ENCODE results near the gene EGFL7.

The EGFL7 gene

DNA sequence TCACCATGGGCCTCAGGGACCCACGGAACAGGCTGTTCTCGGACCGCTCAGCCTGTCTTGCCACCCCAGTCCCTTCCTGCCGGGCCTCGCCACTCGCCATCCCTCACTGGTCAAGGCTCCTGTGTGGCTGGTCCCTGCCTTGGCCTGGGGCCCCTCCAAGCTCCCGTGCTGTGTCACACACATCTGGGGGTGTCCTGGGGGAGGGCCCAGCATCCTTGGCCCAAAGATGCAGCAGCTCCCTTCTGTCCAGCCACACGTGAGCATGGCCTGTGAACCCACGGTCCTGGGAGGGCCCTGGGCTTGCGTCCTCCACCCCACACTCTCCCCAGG lies 425 bp upstream of the EGFL7 start:
- no peak for DNase-seq

DNA sequence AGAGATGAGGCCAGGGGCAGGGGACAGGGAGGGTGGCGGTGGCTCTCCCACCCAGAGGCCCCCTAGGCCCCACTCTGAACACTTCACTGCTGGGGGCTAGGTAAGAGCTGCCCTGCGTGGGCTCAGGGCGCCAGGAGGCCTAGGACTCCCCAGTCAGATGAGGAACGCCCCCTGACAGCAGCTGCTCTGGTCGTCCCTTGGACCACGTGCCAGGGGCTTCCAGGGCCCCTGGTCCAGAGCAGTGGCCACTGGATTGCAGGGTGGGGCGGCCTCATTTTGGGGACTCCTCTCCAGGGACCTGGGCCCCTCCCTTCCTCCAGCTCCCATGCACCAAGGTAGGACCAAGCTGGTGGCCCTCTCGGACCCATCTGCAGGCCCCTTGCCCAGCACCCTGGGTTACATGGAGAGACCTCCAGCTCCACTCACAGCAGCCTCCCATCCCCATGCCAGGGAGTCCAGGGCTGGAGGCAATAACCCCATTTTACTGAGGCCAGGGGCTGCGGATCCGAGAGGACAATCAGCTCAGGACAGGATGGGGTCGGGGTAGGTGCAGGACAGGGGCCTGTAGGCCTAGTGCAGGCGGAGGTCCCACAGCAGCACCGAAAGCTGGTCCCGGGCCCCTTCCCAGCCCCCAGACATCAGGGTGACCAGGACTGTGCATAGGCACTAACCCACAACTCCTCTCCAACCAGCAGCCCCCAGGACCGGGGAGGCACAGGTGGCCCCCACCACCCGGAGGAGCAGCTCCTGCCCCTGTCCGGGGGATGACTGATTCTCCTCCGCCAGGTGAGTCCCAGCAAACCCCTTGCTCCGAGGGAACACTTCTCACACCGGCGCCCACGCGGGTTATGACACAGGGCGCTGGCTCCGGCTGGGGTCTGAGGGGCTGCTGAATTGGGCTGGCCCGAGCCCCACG lies 1.5 kb downstream of the EGFL7 start:
- no peak for DNase-seq

DNA sequence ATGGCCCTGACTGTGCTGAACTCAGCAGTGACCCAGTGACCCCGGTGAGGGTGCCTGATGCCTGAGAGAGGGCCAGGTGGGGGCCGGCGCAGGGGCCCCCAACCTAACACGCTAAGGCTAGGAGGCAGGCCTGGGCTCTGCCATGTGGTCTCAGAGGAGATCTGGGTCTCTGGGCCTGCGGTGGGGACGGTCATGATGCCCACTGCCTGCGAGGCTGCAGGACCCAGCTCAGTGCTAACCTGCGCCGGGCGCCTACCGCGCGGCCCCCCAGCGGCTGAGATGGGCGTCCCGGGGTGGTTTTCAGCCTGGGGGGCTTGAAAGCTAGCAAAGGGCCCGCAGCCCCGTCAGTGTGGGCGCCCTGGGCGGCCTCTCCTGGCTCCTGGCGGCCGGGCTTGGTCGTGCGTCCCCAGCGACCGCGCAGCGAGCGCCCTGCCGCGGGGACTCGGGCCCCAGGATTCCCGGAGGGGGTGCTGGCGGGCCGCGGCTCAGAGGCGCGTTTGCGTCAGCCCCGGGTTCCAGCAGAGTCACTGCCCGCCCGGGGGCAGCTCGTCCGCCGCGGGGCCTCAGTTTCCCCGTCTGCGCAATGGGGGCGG lies 2.5 kb downstream of the EGFL7 start:
- no peak for DNase-seq

DNA sequence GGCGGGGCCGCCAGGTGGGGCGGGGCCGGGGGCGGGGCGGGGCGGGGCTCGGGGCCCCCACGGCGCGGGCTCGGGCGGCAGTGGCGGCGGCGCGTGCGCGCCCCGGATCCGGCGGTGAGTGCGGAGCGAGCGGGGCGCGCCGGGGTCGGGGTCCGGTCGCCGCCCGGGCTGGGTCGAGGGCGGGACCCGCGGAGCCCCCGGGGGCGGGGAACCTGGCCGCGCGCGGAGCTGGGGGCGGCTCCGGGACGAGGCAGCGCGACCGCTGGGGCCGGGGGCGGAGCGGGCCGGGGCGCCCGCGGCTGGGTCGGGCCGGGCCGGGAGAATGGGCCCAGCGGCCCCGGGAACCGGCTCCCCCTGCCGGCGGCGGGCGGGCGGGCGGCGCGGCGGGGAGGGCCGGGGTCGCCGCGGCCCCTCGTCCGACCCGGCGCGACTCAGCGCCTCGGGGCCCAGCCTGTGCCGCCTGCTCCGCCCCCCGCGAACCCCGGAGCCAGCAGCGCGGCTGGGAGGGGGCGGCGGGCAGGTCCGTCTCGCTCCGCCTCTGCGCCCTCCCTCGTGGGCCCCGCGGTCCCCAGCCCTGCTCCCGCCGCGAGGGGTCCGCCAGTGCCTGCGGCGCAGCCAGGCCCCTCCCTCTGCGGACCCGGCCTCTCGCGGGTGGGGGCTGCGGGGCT lies 3.1 kb downstream of the EGFL7 start:
- no peak for DNase-seq

DNA sequence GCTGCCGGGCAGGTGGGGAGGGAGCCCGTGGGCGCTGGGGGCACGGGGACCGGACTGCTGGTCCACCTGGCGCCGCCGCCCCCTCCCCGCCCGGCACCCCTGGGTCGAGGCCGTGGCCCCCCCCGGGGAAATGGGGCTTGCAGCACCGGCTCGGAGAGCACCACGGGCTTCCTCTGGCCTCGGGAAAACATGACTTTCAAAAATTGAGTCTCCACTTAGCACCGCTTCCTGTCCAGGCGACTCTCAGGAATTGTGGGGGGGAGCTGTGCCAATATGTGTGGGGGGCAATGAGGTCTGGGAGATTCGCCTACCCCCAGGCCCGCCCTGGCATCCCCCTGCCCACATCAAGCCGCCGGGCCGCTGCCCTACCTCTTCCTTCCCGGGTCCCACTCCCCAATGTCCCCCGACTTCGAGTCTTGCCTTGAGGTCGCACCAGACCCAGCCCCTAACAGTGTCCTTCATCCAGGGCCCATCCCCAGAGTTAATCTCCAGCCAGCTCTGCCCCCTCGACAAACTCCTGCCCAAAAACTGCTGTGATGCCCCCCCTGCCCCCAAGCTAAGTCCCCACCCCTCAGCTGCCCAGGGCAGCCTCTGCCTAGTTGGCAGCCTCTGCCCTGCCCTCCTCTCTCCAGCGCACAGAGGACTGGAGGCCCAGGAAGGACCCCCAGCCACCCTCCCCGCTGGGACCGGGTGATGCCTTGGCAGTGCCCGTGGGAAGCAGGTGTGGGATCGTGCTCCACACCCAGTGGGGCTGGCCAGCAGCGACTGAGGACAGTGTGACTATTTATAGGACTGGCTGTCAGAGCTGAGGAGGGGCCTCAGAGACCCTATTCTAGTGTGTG lies 3.9 kb downstream of the EGFL7 start:
- no peak for DNase-seq

DNA sequence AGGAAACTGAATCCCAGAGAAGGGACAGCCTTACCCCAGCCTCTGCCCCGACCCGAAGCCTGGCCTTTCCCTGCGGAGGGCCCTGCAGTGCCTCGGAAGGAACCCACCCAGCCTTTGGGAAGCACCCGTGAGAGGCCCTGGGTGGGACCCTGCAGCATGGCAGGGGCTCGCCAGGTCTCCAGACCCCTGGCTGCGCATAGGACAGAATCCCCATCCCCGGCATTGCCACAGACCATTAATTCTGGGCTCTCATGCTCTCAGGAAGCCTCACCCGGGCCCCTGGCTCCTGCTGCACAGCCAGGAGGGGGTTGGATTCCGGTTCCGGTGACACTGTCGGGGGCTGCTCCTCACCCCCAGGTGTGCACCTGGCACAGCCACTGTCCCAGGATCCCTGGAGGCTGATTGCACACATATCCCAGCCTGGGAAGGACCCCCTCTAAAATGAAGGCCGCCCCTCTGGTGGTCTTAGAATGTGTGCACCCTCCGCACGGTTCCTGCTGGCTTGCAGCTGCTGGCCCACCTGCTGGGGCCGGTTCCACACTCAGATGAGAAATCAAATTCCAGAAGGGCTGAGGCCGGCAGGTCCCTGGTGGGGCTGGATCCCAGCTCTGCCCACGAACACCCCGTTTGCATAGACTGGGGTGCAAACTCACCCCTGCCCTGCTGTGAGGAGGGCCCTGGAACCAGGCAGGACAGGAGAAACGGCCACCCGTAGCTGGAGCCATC lies 4.7 kb downstream of the EGFL7 start:
- DNase-seq, result no peak

DNA sequence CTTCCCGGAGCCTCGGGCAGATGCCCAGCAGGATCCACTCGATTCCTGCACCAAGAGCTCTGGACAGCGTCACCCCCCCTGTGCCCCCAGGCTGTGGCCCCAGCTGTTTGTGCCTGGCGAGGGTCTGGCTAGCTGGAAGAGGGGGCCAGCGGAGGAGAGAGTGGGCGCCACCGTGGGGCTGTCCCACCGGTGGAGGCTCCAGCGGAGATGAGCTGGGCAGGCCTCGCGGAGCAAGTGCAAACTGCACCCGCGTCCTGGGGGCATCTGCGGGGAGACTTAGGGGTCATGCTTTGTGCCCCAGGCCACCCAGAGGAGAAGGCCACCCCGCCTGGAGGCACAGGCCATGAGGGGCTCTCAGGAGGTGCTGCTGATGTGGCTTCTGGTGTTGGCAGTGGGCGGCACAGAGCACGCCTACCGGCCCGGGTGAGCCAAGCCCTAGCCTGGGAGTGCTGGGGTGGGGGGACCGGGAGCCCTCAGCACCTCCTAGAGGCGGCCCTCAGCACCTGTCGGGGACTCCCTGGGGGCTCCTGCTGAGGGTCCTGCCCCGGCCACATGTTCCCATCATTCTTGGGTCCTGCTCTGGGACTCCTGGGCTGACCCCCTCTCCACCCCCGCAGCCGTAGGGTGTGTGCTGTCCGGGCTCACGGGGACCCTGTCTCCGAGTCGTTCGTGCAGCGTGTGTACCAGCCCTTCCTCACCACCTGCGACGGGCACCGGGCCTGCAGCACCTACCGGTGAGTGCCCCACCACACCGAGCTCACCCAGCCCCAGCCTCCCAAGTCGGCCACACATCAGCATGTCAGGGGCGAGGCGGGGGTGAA lies 5.4 kb downstream of the EGFL7 start:
- DNase-seq, result no peak

DNA sequence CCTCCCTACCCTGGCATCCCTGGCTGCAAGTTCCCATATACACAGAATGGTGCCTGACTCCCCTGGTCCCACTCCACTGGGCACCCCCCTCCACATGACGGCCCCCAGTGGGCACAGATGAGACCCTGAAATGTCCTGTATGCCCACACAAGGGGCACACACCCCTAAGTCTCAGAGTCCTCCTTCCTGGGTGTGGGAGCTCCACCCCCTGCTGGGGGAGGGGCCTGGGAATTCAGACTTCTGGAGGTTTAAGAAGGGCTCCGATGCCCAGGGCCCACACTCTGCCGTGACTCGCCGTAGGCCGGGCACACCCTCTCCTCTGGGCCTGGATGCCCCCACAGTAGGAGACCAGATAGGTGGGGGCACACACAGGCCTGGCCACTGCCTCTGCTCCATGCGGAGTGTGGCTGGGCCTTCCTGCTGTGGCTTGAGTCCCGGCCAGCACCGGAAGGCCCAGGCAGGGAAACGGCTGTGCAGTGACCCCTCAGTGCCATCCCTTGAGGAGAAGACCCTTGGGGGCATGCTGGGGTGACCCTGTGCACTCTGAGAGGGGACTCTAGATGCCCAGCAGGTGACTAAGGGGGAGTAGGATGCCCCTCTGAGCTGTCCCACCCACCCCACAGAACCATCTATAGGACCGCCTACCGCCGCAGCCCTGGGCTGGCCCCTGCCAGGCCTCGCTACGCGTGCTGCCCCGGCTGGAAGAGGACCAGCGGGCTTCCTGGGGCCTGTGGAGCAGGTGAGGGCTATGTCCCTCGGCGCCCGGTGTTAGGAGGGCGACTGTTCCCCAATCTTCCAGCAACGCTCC lies 6.5 kb downstream of the EGFL7 start:
- no peak for DNase-seq

DNA sequence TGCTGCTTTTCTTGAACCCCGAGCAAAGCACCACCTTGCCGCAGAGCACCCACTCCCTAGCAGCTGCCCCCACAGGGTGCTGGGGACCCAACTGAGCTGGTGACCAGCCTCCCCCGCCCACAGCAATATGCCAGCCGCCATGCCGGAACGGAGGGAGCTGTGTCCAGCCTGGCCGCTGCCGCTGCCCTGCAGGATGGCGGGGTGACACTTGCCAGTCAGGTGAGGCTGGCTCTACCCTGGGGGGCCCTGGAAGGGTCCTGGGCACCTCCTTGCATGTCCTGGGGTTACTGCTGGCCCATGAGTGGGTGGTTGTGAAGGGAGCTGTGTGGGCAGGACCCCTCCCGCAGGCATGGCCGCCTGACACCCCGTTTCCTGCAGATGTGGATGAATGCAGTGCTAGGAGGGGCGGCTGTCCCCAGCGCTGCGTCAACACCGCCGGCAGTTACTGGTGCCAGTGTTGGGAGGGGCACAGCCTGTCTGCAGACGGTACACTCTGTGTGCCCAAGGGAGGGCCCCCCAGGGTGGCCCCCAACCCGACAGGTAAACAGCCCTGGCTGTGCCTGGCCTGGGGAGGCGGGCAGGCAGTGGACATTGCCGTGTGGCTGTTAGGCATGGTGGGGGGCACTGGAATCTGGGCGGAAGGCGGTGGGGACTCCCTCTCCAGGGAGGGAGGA lies 7.2 kb downstream of the EGFL7 start:
- no peak for DNase-seq

DNA sequence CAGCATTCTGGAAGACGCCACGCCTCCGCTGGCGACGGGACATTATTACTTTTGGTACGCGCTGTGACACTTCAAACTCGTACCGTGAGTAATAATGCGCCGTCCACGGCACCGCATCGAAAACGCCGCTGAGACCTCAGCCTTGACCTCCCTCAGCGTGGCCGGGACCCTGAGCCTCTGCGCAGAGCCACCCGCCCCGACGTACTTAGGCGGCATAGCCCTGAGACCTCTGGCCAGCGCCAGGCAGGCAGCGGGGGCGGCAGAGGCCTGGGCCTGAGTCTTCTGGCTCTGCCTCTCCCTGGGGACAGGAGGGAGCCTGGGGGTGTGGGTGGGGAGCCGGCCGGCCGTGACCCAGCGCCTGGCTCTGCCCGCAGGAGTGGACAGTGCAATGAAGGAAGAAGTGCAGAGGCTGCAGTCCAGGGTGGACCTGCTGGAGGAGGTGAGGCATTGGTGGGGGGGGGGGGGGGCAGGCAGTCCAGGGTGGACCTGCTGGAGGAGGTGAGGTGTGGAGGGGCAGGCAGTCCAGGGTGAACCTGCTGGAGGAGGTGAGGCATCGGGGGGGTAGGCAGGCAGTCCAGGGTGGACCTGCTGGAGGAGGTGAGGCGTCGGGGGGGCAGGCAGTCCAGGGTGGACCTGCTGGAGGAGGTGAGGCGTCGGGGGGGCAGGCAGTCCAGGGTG lies 8.0 kb downstream of the EGFL7 start:
- DNase-seq, result no peak

DNA sequence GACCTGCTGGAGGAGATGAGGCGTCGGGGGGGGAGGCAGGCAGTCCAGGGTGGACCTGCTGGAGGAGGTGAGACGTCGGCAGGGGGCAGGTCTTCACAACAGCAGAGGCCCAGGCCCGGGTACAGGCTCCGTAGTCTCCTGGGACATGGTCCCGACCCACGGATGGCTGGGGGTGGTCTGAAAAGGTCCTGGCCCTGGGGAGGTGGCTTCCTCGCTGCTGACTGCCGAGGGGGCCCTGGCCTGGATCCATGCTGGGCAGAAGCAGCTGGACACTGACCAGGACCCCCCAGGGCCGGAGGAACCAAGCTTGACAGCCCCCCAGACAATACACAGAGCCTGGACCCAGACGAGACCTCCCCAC lies 8.5 kb downstream of the EGFL7 start:
- no peak for DNase-seq

DNA sequence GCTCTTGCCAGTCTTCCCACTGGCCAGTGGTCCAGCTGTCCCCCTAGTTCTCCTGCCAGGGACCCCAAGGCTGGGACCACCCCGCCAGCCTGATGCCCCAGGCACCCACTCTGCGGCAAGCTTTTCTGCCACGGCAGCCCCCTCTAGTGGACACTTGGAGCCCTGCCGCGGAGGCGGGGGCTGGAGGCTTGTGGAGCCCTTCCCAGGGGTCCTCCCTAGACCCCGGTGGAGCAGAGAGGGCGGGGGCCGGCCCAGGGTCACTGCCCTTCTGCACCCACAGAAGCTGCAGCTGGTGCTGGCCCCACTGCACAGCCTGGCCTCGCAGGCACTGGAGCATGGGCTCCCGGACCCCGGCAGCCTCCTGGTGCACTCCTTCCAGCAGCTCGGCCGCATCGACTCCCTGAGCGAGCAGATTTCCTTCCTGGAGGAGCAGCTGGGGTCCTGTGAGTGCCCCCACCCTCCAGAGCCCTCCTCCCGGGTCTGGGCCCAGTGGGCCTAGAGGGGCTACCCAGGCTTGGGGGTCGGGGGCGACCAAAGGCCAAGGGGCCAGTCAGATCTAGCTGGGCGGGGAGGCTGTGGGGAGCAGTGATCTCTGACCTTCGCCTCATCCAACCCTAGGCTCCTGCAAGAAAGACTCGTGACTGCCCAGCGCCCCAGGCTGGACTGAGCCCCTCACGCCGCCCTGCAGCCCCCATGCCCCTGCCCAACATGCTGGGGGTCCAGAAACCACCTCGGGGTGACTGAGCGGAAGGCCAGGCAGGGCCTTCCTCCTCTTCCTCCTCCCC lies 9.1 kb downstream of the EGFL7 start:
- peak; percentile 11 for DNase-seq

DNA sequence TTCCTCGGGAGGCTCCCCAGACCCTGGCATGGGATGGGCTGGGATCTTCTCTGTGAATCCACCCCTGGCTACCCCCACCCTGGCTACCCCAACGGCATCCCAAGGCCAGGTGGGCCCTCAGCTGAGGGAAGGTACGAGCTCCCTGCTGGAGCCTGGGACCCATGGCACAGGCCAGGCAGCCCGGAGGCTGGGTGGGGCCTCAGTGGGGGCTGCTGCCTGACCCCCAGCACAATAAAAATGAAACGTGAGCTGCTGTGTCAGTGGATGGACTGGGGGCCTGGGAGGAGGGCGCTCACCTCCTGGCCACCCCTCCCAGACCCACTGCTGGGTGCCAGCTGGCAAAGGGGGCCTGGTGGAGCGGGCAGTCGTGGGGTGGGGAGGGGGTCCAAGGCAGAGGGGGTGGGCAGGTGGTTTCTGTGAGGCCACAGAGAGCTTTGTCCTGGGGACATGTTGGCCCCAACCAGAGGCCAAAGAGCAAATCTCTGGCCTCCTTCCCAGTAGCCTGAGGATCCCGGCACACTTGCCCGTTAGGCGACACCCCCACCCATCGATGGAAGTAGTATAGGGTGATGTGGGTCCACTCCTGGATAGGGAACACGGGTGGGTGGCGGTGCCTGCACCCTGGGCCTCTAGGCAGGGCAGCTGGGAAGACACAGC lies 9.8 kb downstream of the EGFL7 start:
- DNase-seq, result no peak

DNA sequence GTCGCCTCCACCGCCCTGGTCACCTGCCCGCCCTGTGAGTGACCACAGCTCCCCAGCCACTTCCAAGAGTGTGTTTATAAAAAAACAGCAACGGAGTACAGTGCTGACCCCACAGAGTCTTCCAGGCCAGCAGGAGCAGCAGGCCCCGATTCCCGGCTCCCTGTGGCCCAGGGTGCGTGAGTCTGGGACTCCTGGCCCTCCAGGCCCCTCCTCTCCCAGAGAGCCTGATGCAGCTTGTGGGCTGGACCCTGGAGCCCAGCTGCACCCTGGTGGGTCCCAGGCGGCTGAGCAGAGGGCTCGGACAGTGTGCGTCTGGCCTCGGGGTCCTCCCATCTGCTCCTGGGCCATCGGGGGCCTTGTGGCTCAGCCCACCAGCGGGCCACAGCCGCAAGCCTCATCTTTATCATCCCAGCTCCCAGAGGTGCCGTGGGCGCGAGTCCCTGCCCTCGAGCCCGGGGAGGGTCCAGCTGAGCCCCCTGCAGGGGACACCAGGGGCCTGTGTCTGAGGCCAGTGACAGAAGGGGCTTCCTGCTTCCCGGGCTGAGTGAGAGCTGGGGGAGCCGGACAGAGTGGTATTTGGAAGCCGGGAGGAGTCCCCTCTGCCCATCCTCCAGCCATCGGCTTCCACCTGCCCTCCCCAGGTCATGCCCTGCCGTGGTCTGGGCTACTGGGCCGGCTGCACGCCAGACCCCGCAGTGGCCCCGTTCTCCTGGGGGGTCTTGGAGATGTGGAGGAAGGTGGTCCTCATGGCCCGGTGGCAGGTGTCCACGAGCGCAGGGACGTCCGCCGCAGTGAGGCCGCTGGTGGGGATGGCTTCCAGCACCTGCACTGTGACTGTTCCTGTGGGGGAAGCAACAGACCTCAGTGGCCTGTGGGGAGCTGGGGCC lies 10.6 kb downstream of the EGFL7 start:
- no peak for DNase-seq

DNA sequence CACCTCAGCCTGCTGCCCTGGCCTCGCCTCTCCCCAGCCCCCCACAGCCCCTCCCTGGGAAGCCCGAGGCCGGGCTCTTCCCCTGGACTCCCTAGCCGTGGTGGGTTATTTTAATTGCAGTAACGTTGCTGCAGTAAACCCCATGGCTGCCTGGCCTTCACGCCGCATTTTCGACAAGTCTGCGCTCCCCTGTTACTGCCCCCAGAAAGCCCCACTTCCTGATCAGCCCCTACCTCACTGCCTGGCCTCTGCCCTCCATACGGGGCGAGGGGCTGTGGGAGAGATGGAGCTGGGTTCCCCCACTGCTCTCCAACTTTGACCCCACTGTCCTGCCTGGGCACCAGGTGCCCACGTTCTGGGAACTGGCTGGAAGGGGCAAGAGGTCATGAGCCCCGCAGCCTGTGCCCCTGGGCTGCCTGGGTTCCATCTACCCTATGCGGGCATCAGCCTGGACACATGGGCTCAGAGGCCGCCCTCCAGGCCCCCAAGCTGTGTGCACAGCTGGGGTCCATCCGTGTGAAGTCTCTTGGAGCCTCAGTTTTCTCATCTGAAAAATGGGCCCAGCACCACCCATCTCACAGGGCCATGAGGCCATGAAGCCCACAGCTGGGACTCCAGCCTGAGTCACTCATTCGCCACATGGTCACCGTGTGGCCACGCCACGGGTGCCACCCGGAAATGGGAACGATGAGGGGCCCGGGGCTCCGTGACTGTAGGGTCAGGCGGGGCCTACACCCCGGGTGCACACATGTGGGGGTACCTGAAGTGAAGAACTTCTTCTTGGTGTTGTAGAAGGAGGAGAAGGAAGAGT lies 11.5 kb downstream of the EGFL7 start:
- DNase-seq, result no peak

DNA sequence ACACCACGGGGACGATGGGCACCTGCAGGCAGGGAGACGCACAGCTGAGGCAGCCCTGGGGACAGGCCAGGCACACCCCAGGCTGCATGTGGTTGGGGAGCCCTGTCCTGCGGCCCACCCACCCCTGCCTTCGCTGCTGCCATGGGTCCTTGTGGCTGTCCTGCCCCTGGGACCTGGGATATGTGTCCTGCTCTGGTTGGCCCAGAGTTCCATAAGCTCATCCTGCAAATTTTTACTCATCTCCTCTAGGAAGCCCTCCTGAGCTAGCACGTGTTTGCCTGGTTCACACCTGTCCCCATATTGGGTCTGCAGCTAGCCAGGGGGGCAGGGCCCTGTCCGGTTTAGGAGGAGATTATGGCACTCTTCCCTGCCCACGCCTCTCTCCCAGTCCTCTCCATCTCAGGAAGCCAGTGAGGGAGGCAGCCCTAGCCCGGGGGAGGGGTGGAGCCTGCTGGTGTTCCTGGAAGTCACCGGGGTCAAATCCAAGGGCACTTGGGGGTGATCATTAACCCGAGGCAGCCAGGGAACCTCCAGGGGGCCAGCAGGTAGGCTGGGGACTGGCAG lies 12.2 kb downstream of the EGFL7 start:
- no peak for DNase-seq

Data from stimulated activated naive CD4-positive, alpha-beta T cell treated with Interleukin-2 at 50 U/mL for 16 hours (primary cell).